K562 (cell line): ENCODE results near the gene GLIS2. TPM values are rescaled to one million over a fixed set of nuclear protein-coding genes. Genes with fewer than 3 reads are reported as not detected.

Experiments used
- ATAC-seq: fragments of 200-7000 bp; cut with Tn5 transposase; 3 replicates; pipeline ENCODE4 v1.9.1; 2020; ENCODE audit warnings: moderate library complexity
- BruUV-seq: library from RNA; stranded (reverse); fragments of 400-500 nt; replicated peaks from 2 replicates; lab custom pipeline; 2021; lab: Mats Ljungman, UMichigan
- CTCF ChIA-PET: fragments of 300-600 bp; formaldehyde crosslinking; extraction: SDS; loops from one replicate; lab custom pipeline; 2021; ENCODE audit warnings: low intra/inter-chr PET ratio; lab: Yijun Ruan, JAX
- POLR2A ChIA-PET: fragments of 300-600, 350-650 bp; sonication (Branson Sonifier 250); formaldehyde crosslinking; extraction: SDS; loops from one replicate; lab custom pipeline; 2021; ENCODE audit warnings: antibody characterized with exemption, inconsistent platforms; lab: Yijun Ruan, JAX
- DNase-seq, 4 experiments: peaks; one replicate each; pipeline versions ENCODE4 v3.0.0 to v3.0.0-alpha.2; 2011 to 2018; ENCODE audit warnings: low spot score in 3 of 4, mixed read lengths in 3 of 4; ENCODE audit errors: extremely low read depth in 1 of 4
- FAIRE-seq: peaks from 2 replicates; lab custom pipeline; 2011; peaks lifted over from hg19 to GRCh38; lab: Jason Lieb, UNC
- H2AFZ ChIP-seq: 2 replicates; pipeline ENCODE4 v1.6.0; 2011; ENCODE audit warnings: low read depth, low read length, control low read depth, inconsistent platforms
- H3K27ac ChIP-seq: fragments of 200-600 bp; 3 replicates; pipeline ENCODE4 v1.8.0; 2011; ENCODE audit warnings: low read depth, mild to moderate bottlenecking, control low read depth, inconsistent platforms, low read length, moderate library complexity, mixed read lengths; ENCODE audit errors: extremely low read depth
- H3K27me3 ChIP-seq, 2 experiments: fragments of 300-600 bp in 1 of 2; 2 replicates in 1 of 2; 3 replicates in 1 of 2; pipeline versions ENCODE4 v1.6.0 to v1.8.0; 2011; ENCODE audit warnings: inconsistent platforms in 2 of 2, low read length in 2 of 2, mild to moderate bottlenecking in 1 of 2, mixed read lengths in 1 of 2, moderate library complexity in 1 of 2; ENCODE audit not compliant: control insufficient read depth in 2 of 2, insufficient read depth in 2 of 2
- H3K36me3 ChIP-seq: fragments of 300-600 bp; 3 replicates; pipeline ENCODE4 v1.8.0; 2011; ENCODE audit warnings: mild to moderate bottlenecking, low read length, inconsistent platforms; ENCODE audit not compliant: control insufficient read depth, insufficient read depth
- H3K4me1 ChIP-seq, 2 experiments: fragments of 200-600 bp in 1 of 2; replicated peaks in 1 of 2; 2 replicates in 1 of 2; 3 replicates in 1 of 2; pipeline versions ENCODE4 v1.5.1 to v1.8.0; 2011; ENCODE audit warnings: inconsistent platforms in 2 of 2, low read length in 2 of 2, mild to moderate bottlenecking in 1 of 2, mixed read lengths in 1 of 2, moderate library complexity in 1 of 2; ENCODE audit not compliant: control insufficient read depth in 2 of 2, insufficient read depth in 2 of 2
- H3K4me2 ChIP-seq: 2 replicates; pipeline ENCODE4 v1.6.1; 2011; ENCODE audit warnings: low read length, control low read depth, inconsistent platforms, mixed read lengths; ENCODE audit not compliant: insufficient read depth
- H3K4me3 ChIP-seq: fragments of 200-600 bp; sonication (generic), shearing (Covaris generic); 2 replicates; pipeline ENCODE4 v1.5.1; 2016; ENCODE audit warnings: control low read depth, inconsistent platforms
- H3K79me2 ChIP-seq: fragments of 200-600 bp; 3 replicates; pipeline ENCODE4 v1.8.0; 2011; ENCODE audit warnings: low read length, inconsistent platforms; ENCODE audit not compliant: control insufficient read depth, insufficient read depth
- H3K9ac ChIP-seq, 2 experiments: 2 replicates each; pipeline versions ENCODE4 v1.6.0 to v1.6.1; 2011; ENCODE audit warnings: low read depth in 2 of 2, low read length in 2 of 2, control low read depth in 1 of 2, inconsistent platforms in 1 of 2, mild to moderate bottlenecking in 1 of 2, mixed read lengths in 1 of 2; ENCODE audit not compliant: insufficient read depth in 1 of 2
- H3K9me1 ChIP-seq: one replicate; pipeline ENCODE4 v1.6.0; 2011; ENCODE audit warnings: inconsistent platforms, mild to moderate bottlenecking, low read length, moderate library complexity; ENCODE audit not compliant: control insufficient read depth, insufficient read depth
- H3K9me3 ChIP-seq: replicated peaks from 2 replicates; pipeline ENCODE4 v1.5.1; 2011; ENCODE audit warnings: low read depth, low read length, inconsistent platforms; ENCODE audit not compliant: control insufficient read depth, insufficient read depth
- H4K20me1 ChIP-seq: replicated peaks from 2 replicates; pipeline ENCODE4 v1.6.1; 2011; ENCODE audit warnings: low read length, inconsistent platforms, mixed read lengths; ENCODE audit not compliant: control insufficient read depth, insufficient read depth
- CGGBP1 ChIP-seq: fragments of 250-450 bp; sonication (Bioruptor Pico); IDR thresholded peaks from 2 replicates; pipeline ENCODE4 v1.9.0; 2021; ENCODE audit warnings: mild to moderate bottlenecking
- FOXJ3 ChIP-seq: sonication (generic); formaldehyde crosslinking; IDR thresholded peaks from 2 replicates; pipeline ENCODE4 v1.4.0; 2020; ENCODE audit warnings: mild to moderate bottlenecking, missing genetic modification reagents
- IRF9 ChIP-seq: fragments of 450-650 bp; IDR thresholded peaks from 2 replicates; pipeline ENCODE4 v1.6.1; 2016; ENCODE audit warnings: missing biosample characterization, missing genetic modification characterization
- MBD2 ChIP-seq: sonication (generic); IDR thresholded peaks from 2 replicates; pipeline ENCODE4 v1.6.1; 2016; ENCODE audit warnings: low read depth, borderline replicate concordance
- MECOM ChIP-seq: fragments of 250-450 bp; sonication (Bioruptor Pico); IDR thresholded peaks from 2 replicates; pipeline ENCODE4 v1.8.0; 2022; ENCODE audit warnings: inconsistent platforms
- NCOA4 ChIP-seq: fragments of 450-650 bp; IDR thresholded peaks from 2 replicates; pipeline ENCODE4 v1.6.1; 2018; ENCODE audit warnings: mild to moderate bottlenecking; ENCODE audit not compliant: partially characterized antibody
- NFATC3 ChIP-seq: fragments of 450-650 bp; IDR thresholded peaks from 2 replicates; pipeline ENCODE4 v1.6.1; 2017; ENCODE audit warnings: mild to moderate bottlenecking
- OTX1 ChIP-seq: fragments of 450-650 bp; formaldehyde crosslinking; IDR thresholded peaks from 2 replicates; pipeline ENCODE4 v1.4.0; 2022; ENCODE audit warnings: mild to moderate bottlenecking
- TFAM ChIP-seq: fragments of 250-450 bp; sonication (Bioruptor Pico); conservative IDR thresholded peaks from 2 replicates; pipeline ENCODE4 v1.5.0; 2021; ENCODE audit warnings: mild to moderate bottlenecking, moderate library complexity
- ZBTB1 ChIP-seq: sonication (generic); formaldehyde crosslinking; IDR thresholded peaks from 2 replicates; pipeline ENCODE4 v1.8.1; 2023; ENCODE audit warnings: missing genetic modification reagents, low read depth, mild to moderate bottlenecking, borderline replicate concordance
- ZNF12 ChIP-seq: sonication (generic); formaldehyde crosslinking; IDR thresholded peaks from 2 replicates; pipeline ENCODE4 v1.4.0; 2020; ENCODE audit warnings: mild to moderate bottlenecking, missing genetic modification reagents
- ZNF263 ChIP-seq: sonication (generic); formaldehyde crosslinking; IDR thresholded peaks from 2 replicates; pipeline ENCODE4 v1.8.0; 2022; ENCODE audit warnings: mild to moderate bottlenecking, missing genetic modification reagents, borderline replicate concordance
- ZNF511 ChIP-seq: sonication (generic); formaldehyde crosslinking; IDR thresholded peaks from 2 replicates; pipeline ENCODE4 v1.8.0; 2022; ENCODE audit warnings: mild to moderate bottlenecking, missing genetic modification reagents
- ZNF609 ChIP-seq: sonication (generic); formaldehyde crosslinking; IDR thresholded peaks from 2 replicates; pipeline ENCODE4 v1.8.1; 2023; ENCODE audit warnings: missing genetic modification reagents, mild to moderate bottlenecking, borderline replicate concordance
- WGBS: fragments of 100-300 bp; shearing (Covaris generic); methylation state at CpG from one replicate; pipeline ENCODE4 v1.1.6; 2016; ENCODE audit warnings: low coverage, mixed read lengths; ENCODE audit not compliant: insufficient coverage; ENCODE audit errors: missing lambda C conversion rate; 5-methylcytosine and 5-hydroxymethylcytosine counted together
- in situ Hi-C: fragments of 300-500 bp; cut with MboI; formaldehyde crosslinking; loops from 4 replicates; pipeline ENCODE4 v1.15.0; 2018; ENCODE audit warnings: inconsistent platforms, mixed read lengths
- intact Hi-C: fragments of 100-400 bp; cut with micrococcal nuclease; formaldehyde crosslinking; loops from 2 replicates; pipeline ENCODE4 v1.14.2; 2022
- polyA plus RNA-seq, 8 experiments: library from polyadenylated mRNA; depleted of rRNA in 4 of 8; stranded (reverse) in 5 of 8; unstranded in 3 of 8; fragments of >200 nt; fragmentation: Nextera tagmentation in 2 of 8; fragmentation: Illumina TruSeq in 1 of 8; extraction: Ambion mirVana in 2 of 8; extraction: Trizol in 1 of 8; gene quantifications; 2 replicates each; pipeline versions ENCODE4 v1.2.1 to v1.2.3, GENCODE V29; 2011 to 2014; ENCODE audit warnings: inconsistent platforms in 1 of 8, missing spikeins in 1 of 8
- total RNA-seq, 7 experiments: library from RNA; depleted of rRNA in 6 of 7; stranded (reverse); fragments of >200 nt in 6 of 7; fragmentation: Illumina TruSeq in 2 of 7; extraction: Trizol in 2 of 7; gene quantifications; 2 replicates each; pipeline versions ENCODE4 v1.2.1 to v1.2.3, GENCODE V29; 2011 to 2021; ENCODE audit warnings: low replicate concordance in 1 of 7

Gene GLIS2
- total and polyA plus RNA-seq, 9 of the 15 experiments (the other 6 are each of a cell fraction or from before 2014, with no cell fraction given) = 0.10 to 9.0 (median 0.57) TPM

GRCh38 chr16:4361944-4362311 is 46.1 kb downstream of the GLIS2 start:
- Histone ChIP-seq H3K4me1 (peaks cover 0 to 57% of the 10 kb centered on the region in 2 experiments; a peak in 2 of 5 replicates), H3K27me3 (no peaks in the 10 kb centered on the region), H3K36me3 (peaks cover 61% of the 10 kb centered on the region; the same call in 2 of the 3 replicates), H3K4me2 (no peak overlapping the region), H3K9ac (no peak overlapping the region), H4K20me1 (no peaks in the 10 kb centered on the region), H3K9me1 (no peaks in the 10 kb centered on the region), H3K27ac (no peak overlapping the region), H3K9me3 (no peaks in the 10 kb centered on the region), H3K4me3 (no peak overlapping the region), H2AFZ (no peak overlapping the region), H3K79me2 (no peaks in the 10 kb centered on the region)
- FAIRE-seq (no peak), ATAC-seq (no peak), DNase-seq (no peak)
- POLR2A ChIA-PET = interaction anchor here (0.6 to 1.8 kb wide), 5 partner anchors 9 to 619 kb away, joined by 3 to 9 read pairs (median 4); no protein-coding TSS in a partner anchor
- CTCF ChIA-PET = no interaction called here
- intact Hi-C loops = no loop called here
- 94% methylated on average over 12 of the region's 12 CpGs for WGBS
- in situ Hi-C loops = loop anchor here (5.0 kb wide), 1 partner anchor 40 kb away; no protein-coding TSS in a partner anchor
- BruUV-seq = no TSS peak
- no peak for TF ChIP-seq ZNF609 (CRISPR knock-in tag)
- no peak for TF ChIP-seq OTX1
- TF ChIP-seq NFATC3 = no peak
- no peak for TF ChIP-seq FOXJ3 (CRISPR knock-in tag)
- no peak for TF ChIP-seq IRF9 (tag)
- TF ChIP-seq TFAM (CRISPR knock-in tag) = no peak
- TF ChIP-seq MECOM (CRISPR knock-in tag) = no peak
- TF ChIP-seq ZNF511 (CRISPR knock-in tag) = no peak
- no peak for TF ChIP-seq ZNF263 (CRISPR knock-in tag)
- TF ChIP-seq NCOA4 = no peak
- no peak for TF ChIP-seq MBD2
- TF ChIP-seq ZBTB1 (CRISPR knock-in tag) = no peak
- TF ChIP-seq ZNF12 (CRISPR knock-in tag) = no peak
- no peak for TF ChIP-seq CGGBP1 (CRISPR knock-in tag)
